Memory B cell (primary cell): ENCODE measurements around the gene ERC1.
"Not testable (repeated sequence)": the region's sequence is repeated elsewhere in the genome, so short reads cannot be mapped to it uniquely, and the experiment has no call there.

Experiments used
- ATAC-seq: fragments of 150-1000 bp; cut with Tn5 transposase; 2 replicates; pipeline ENCODE4 v1.10.0; 2021; ENCODE audit warnings: low read depth, mild to moderate bottlenecking, moderate library complexity
- DNase-seq, 2 donors: peaks; one replicate each; pipeline ENCODE4 v3.0.0; 2022; ENCODE audit warnings: low spot score in 2 of 2
- H3K27ac Mint-ChIP-seq: one replicate; pipeline ENCODE4 v1.8.0; 2022; ENCODE audit warnings: mild to moderate bottlenecking, moderate library complexity, mixed read lengths
- H3K27me3 Mint-ChIP-seq: one replicate; pipeline ENCODE4 v1.8.0; 2022; ENCODE audit warnings: mixed read lengths
- H3K36me3 Mint-ChIP-seq: one replicate; pipeline ENCODE4 v1.8.0; 2022; ENCODE audit warnings: mild to moderate bottlenecking, mixed read lengths
- H3K4me1 Mint-ChIP-seq: one replicate; pipeline ENCODE4 v1.8.0; 2022; ENCODE audit warnings: mixed read lengths
- H3K4me3 Mint-ChIP-seq: one replicate; pipeline ENCODE4 v1.8.0; 2022; ENCODE audit warnings: mild to moderate bottlenecking, moderate library complexity, mixed read lengths
- H3K9me3 Mint-ChIP-seq: one replicate; pipeline ENCODE4 v1.8.0; 2022; ENCODE audit warnings: mixed read lengths

ERC1 gene

DNA sequence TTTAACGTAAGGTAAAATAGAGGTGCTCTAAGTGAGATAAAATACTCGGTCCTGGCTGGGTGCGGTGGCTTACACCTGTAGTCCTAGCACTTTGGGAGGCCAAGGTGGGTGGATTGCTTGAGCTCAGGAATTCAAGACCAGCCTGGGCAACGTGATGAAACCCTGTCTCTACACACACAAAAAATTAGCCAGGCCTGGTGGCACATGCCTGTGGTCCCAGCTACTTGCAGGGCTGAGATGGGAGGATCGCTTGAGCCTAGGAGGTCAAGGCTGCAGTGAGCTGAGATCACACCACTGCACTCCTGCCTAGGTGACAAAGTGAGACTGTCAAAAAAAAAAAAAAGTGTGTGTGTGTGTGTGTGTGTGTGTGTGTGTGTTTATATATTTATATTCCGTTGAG is 364.8 kb downstream of the ERC1 start:
- not testable (repeated sequence) for H3K27me3 Mint-ChIP-seq, H3K4me1 Mint-ChIP-seq, H3K9me3 Mint-ChIP-seq, DNase-seq, ATAC-seq, H3K4me3 Mint-ChIP-seq, H3K27ac Mint-ChIP-seq
- H3K36me3 Mint-ChIP-seq = peaks cover 14% of the 10 kb centered on the region

DNA sequence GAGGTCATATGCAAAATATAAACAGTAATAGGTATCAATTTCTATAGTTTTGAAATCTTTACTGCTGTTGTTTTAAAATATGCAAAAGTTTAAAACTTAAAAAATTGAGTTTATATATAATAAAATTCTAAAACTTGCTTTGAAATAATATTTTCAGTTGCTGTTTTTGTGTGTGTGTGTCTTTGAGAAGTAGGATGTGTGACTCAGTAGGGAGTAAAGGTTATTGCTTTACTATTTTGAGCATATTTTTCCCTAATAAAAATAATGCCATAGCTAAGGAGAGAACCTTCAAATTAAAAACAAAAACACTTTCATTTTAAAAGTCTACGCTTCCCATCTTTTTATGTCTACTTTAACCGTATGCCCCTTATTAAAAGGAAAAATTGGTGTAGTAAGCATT is 365.3 kb downstream of the ERC1 start:
- no peak for DNase-seq
- Mint-ChIP-seq H3K4me3 (no peak overlapping the region), H3K9me3 (no peaks in the 10 kb centered on the region), H3K36me3 (peaks cover 12% of the 10 kb centered on the region), H3K27me3 (no peaks in the 10 kb centered on the region), H3K27ac (no peak overlapping the region), H3K4me1 (no peaks in the 10 kb centered on the region)
- no peak for ATAC-seq

DNA sequence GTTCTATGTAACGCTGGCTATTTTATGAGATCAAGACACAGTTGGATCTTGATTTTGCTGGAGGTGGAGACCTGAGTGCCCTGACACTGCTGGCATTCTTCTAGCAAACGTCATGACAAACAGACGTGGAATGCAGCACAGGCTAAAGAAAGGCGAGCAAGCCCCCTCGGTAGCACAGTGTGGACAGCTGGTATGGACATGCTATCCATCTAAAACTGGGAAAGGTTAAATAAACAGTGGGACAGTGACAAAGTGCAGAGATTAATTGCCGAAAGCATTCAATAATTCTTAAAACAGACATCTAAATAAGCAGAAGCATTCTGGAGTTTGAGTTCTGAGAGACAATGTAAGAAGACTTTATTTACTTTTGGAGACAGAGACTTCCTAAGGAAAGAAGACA is 366.1 kb downstream of the ERC1 start:
- peaks cover 10% of the 10 kb centered on the region for H3K36me3 Mint-ChIP-seq
- H3K27me3 Mint-ChIP-seq = no peaks in the 10 kb centered on the region
- no peak overlapping the region for H3K27ac Mint-ChIP-seq
- no peaks in the 10 kb centered on the region for H3K4me1 Mint-ChIP-seq
- no peak overlapping the region for H3K4me3 Mint-ChIP-seq
- no peak for ATAC-seq
- no peaks in the 10 kb centered on the region for H3K9me3 Mint-ChIP-seq
- DNase-seq = no peak

DNA sequence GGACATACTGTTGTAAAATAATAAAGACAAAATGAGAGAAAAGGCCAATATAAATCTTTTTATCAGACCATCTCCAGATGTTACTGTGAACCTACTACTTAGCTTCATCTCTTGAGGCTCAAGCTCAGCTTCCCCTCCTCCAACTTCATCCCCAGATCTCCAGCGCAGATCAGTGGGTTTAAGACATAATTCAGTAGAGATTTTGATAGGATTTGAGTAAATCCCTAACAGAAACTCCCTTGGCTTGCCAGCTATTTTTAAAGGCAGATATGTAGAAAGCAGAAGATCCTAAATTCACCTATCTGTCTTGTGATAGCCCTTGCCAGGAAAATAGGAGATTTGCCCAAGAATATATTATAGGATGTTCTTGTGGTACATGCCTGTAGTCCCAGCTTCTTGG is 366.7 kb downstream of the ERC1 start:
- ATAC-seq (no peak), DNase-seq (no peak)
- H3K27ac Mint-ChIP-seq = no peak overlapping the region
- no peaks in the 10 kb centered on the region for H3K4me1 Mint-ChIP-seq
- no peak overlapping the region for H3K4me3 Mint-ChIP-seq
- no peaks in the 10 kb centered on the region for H3K27me3 Mint-ChIP-seq
- no peaks in the 10 kb centered on the region for H3K9me3 Mint-ChIP-seq
- peaks cover 13% of the 10 kb centered on the region for H3K36me3 Mint-ChIP-seq

DNA sequence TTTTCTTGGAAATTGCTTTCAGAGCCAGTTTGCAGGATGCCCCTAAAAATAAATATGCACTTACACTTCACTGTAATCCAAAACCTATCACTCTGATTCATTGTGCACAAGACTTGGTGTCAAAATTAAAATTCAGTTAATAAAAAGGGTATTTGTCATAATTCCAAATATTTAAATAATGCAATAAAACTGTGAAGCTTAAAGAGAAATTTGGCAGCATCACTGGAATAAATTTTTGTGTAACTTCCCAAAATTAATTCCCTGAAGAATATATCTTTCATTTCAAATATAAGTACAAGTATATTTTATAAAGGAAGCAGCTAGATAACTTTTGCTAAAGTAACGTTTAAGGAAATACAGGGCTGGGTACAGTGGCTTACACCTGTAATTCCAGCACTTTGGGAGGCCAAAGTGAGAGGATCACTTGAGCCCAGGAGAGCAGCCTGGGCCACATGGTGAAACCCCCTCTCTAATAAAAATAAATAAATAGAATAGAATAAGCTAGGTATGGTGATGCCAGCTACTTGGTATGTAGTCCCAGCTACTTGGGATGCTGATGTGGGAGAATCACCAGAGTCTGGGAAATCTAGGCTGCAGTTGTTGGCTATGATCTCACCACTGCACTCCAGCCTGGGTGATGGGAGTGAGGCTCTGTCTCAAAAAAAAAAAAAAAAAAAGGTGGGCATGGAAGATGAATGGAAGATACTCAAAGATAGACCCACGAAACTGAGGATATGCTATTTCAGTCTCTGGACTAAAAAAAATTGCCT is 369.6 kb downstream of the ERC1 start:
- ATAC-seq (no peak), DNase-seq (no peak)
- peaks cover 25% of the 10 kb centered on the region for H3K36me3 Mint-ChIP-seq
- no peak overlapping the region for H3K27ac Mint-ChIP-seq
- H3K27me3 Mint-ChIP-seq = no peaks in the 10 kb centered on the region
- H3K9me3 Mint-ChIP-seq = no peaks in the 10 kb centered on the region
- H3K4me1 Mint-ChIP-seq = no peaks in the 10 kb centered on the region
- no peak overlapping the region for H3K4me3 Mint-ChIP-seq

DNA sequence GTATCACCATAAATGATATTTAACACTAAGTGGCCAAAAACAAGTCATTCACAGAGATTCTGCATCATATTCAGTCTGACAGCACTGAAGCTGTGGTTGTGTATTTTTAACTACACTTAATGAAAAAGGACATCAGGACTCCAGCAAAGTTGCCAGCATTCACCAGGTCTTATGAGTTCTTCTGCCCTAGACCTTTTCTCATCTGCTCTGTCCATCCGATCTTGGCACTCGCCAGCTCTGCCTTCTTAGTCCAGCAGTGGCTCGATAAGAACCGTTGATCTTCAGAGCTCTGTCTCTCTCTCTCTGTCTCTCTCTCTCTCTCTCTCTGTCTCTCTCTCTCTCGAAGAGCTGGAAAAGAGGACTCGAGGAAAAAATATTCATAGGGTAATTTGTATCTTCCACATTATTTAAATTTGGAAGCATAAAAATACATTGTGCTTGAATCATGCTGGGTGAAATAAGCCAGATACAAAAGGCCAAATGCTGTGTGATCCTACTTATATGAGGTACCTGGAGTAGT is 371.2 kb downstream of the ERC1 start:
- Mint-ChIP-seq H3K4me3 (no peak overlapping the region), H3K27ac (no peak overlapping the region), H3K9me3 (no peaks in the 10 kb centered on the region), H3K4me1 (no peaks in the 10 kb centered on the region), H3K27me3 (no peaks in the 10 kb centered on the region), H3K36me3 (peaks cover 21% of the 10 kb centered on the region)
- no peak for ATAC-seq
- DNase-seq = no peak

DNA sequence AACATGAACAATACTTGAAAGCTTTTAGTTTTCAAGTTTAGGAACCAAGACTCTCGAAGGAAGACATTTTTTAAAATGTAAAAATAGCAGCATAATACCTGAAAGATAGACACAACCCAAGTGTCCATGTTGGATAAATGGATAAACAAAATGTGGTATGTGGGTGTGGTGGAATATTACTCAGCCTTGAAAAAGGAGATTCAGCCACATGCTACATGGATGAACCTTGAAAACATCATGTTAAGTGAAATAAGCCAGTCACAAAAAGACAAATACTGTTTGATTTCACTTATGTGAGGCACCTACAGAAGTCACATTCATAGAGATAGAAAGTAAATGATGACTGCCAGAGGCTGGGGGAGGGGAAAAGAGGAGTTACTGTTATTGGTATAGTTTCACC is 374.7 kb downstream of the ERC1 start:
- Mint-ChIP-seq H3K9me3 (no peaks in the 10 kb centered on the region), H3K36me3 (peaks cover 22% of the 10 kb centered on the region), H3K4me3 (no peak overlapping the region), H3K27me3 (no peaks in the 10 kb centered on the region), H3K27ac (no peak overlapping the region), H3K4me1 (no peaks in the 10 kb centered on the region)
- ATAC-seq (no peak), DNase-seq (no peak)

DNA sequence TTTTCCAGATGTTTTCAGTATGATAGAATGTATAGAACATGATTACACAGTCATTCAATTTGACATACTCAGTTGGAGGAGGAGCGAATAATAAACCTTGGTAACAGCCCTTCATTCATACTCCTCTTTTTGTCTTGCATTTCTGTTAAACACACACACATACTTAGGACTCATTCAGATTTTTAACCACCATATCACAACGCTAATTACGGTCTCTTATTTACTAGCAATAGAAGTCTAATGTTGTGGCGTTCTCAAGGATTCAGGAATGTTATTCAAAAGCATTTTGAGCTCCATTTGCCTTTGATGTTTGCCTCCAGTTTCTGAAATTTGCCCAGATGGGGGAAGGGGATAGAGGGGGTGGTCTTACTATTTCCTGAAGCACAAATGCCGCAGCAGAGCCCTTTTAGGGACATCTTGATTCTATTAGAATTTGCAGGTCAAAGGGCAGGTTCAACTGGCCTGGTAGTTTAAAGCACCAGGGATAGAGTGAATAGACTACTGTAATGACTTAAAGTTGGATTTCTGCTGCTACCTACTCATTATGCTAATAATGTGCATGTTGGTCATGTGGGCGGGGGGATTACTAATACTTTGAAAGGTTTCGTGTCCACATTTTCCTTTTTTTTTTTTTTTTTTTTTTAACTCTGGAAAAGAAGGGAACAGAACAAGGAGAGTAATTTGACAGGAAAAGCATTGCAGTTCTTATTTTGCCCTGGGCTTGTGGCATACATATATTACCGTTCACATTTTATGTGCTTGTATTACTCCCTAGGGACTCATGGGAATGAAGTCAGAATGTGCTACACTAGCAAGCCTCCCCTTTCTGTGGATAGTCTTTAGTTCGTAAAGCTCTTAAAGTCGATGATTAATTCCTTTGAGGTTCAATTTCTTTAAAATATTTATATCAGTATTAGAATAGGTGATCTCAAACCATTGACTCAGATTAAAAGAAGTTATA is 376.6 kb downstream of the ERC1 start:
- Mint-ChIP-seq H3K9me3 (no peaks in the 10 kb centered on the region), H3K4me1 (no peaks in the 10 kb centered on the region), H3K27ac (no peak overlapping the region), H3K27me3 (no peaks in the 10 kb centered on the region), H3K4me3 (no peak overlapping the region), H3K36me3 (peaks cover 20% of the 10 kb centered on the region)
- ATAC-seq (no peak), DNase-seq (no peak)

DNA sequence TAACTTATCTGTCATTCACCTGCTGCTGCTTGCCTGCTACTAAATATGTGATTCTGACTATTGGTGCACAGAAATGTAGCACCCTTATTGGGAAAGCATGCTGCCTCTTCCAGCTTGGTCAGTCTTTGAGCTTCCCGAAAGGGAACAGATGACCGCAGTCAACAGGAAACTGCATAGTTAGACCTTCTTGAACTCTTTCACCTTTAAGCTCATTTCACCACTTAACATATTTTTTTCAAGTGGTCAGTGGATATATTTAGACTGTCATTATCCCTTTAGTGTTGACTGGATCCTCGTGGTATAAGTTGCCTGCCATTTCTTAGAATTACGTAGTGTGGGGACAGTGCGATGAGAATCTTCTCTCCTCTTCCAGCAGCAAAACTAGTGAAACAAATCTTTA is 378.4 kb downstream of the ERC1 start:
- Mint-ChIP-seq H3K27me3 (no peaks in the 10 kb centered on the region), H3K4me3 (no peak overlapping the region), H3K4me1 (no peaks in the 10 kb centered on the region), H3K36me3 (peaks cover 14% of the 10 kb centered on the region), H3K27ac (no peak overlapping the region), H3K9me3 (no peaks in the 10 kb centered on the region)
- ATAC-seq (no peak), DNase-seq (no peak)

DNA sequence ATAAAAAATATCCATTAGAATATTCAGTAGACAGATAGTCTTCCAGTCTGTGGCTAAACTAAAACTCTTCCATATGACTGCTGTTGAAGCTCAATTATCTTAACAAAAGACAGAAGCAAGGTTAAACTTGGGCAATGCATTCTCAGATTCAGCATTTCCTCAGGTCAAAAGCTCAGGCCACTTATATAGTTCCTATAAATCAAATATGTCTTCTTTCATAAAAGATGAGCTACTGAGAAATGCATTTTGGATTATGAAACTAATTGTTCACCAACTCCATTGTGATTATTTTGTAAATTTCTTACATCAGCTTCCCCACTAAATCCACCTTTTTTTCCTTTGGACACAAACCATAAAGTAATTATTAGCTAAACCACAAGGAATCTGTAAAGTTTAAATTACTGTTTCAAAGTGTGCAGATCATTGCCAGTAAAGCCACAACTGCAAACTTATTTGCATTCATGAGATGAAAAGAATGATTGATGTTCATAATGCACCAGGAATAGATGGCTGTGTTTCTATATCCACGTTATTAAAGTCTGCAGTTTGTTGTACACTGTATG is 379.0 kb downstream of the ERC1 start:
- Mint-ChIP-seq H3K27ac (no peak overlapping the region), H3K27me3 (no peaks in the 10 kb centered on the region), H3K36me3 (peaks cover 13% of the 10 kb centered on the region), H3K4me1 (no peaks in the 10 kb centered on the region), H3K4me3 (no peak overlapping the region), H3K9me3 (no peaks in the 10 kb centered on the region)
- ATAC-seq (no peak), DNase-seq (no peak)

DNA sequence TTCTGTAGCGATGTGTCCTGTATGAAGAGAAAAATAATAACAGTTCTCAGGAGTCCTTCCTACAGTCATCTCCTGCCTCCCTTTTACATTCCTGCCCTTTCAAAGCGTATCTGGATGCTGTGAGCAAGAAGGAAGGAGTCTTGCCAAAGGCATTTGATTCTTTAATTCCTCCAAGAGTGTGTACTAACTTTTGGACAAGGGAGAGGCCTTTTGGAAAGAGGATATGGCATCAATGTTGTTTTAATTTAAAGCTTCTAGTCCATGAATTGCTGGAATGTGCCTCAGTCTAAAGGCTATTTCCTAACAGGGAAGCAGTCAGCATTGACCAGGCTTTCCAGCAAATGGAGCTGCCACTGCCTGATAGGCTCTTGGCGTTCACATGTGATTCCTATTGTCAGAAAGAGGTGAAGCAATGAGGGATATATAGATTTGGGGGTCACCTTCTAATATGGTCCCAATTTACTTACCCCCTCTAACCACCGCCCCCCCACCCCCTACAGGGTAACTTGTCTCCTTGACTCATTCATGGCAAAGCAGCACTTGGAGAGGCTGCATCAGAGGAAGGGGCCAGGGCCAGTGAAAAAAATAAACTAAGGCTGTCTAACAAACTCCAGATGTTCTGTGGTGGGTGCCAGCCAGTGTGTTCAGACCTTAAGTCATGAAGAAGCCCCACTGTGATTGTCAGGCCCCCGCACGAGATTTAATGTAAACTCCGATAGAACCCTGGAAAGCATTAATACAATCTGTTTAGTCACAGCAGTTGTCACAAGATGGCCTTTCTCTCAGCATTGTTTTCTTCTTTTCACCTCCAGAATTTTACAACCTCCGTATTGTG is 383.1 kb downstream of the ERC1 start:
- no peak overlapping the region for H3K4me3 Mint-ChIP-seq
- H3K27ac Mint-ChIP-seq = no peak overlapping the region
- no peaks in the 10 kb centered on the region for H3K9me3 Mint-ChIP-seq
- H3K36me3 Mint-ChIP-seq = peaks cover 20% of the 10 kb centered on the region
- no peak for ATAC-seq
- no peaks in the 10 kb centered on the region for H3K27me3 Mint-ChIP-seq
- DNase-seq = no peak
- no peaks in the 10 kb centered on the region for H3K4me1 Mint-ChIP-seq

DNA sequence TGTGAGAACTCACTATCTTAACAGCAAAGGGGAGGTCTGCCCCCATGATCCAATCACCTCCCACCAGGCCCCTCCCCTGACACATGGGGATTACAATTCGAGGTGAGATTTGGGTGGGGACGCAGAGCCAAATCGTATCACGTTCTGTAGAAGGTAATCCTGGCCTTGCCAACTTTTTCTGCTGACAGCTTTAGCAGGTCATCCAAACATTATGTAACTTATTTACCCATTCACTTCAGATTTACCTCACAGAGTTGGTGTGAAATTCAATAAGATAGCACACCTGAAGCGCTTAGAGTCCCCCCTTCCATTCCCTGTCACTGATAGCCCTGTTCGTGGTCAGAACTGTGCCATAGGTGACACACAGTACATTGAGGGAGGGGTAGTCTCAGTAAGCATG is 384.3 kb downstream of the ERC1 start:
- H3K36me3 Mint-ChIP-seq = peaks cover 26% of the 10 kb centered on the region
- ATAC-seq (no peak), DNase-seq (no peak)
- no peak overlapping the region for H3K27ac Mint-ChIP-seq
- no peaks in the 10 kb centered on the region for H3K9me3 Mint-ChIP-seq
- H3K27me3 Mint-ChIP-seq = no peaks in the 10 kb centered on the region
- H3K4me3 Mint-ChIP-seq = no peak overlapping the region
- H3K4me1 Mint-ChIP-seq = no peaks in the 10 kb centered on the region

DNA sequence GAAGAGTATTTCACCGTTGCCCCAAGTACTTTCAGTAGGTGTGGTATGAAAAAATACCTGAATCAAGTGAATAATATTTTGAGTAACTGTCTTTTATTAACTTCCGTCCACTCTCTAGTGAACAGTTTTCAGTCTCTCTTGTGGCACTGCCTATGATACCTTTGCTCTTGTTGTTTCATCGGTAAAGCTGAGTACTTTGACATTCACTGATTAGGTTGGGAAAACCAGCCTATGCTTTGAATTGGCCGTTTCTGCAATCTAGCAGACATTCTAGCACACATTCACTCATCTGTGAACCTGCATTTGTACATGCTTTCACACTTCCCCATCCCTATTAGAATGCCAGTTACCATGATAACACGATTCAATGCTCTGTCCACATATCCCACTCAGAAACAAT is 386.1 kb downstream of the ERC1 start:
- H3K4me3 Mint-ChIP-seq = no peak overlapping the region
- peaks cover 29% of the 10 kb centered on the region for H3K36me3 Mint-ChIP-seq
- H3K27ac Mint-ChIP-seq = peak overlapping the region; percentile 19
- ATAC-seq (no peak), DNase-seq (no peak)
- H3K27me3 Mint-ChIP-seq = no peaks in the 10 kb centered on the region
- no peaks in the 10 kb centered on the region for H3K9me3 Mint-ChIP-seq
- H3K4me1 Mint-ChIP-seq = no peaks in the 10 kb centered on the region
